SK-N-SH (cell line): ENCODE measurements around the gene HYAL2.

ENCODE experiments used
- FOXJ3 ChIP-seq: sonication (generic); formaldehyde crosslinking; IDR thresholded peaks from 2 replicates; pipeline ENCODE4 v1.5.1; 2020; ENCODE audit warnings: mild to moderate bottlenecking, missing genetic modification reagents
- MAX ChIP-seq: IDR thresholded peaks from 2 replicates; pipeline ENCODE4 v1.4.0; 2012; ENCODE audit warnings: low read depth
- POLR2AphosphoS5 ChIP-seq: IDR thresholded peaks from 2 replicates; pipeline ENCODE4 v1.6.1; 2012; ENCODE audit warnings: low read depth, low read length
- RAD21 ChIP-seq: IDR thresholded peaks from 2 replicates; pipeline ENCODE4 v1.6.1; 2012; ENCODE audit warnings: mild to moderate bottlenecking, low read length
- SIN3A ChIP-seq: IDR thresholded peaks from 2 replicates; pipeline ENCODE4 v1.6.1; 2012; ENCODE audit warnings: low read depth, mild to moderate bottlenecking, low read length, moderate library complexity, borderline replicate concordance
- TAF1 ChIP-seq: IDR thresholded peaks from 2 replicates; pipeline ENCODE4 v1.6.1; 2012; ENCODE audit warnings: low read depth, mild to moderate bottlenecking, low read length, moderate library complexity, borderline replicate concordance
- TEAD4 ChIP-seq: IDR thresholded peaks from 2 replicates; pipeline ENCODE4 v1.4.0; 2012; ENCODE audit warnings: mild to moderate bottlenecking, borderline replicate concordance; ENCODE audit not compliant: insufficient read depth
- YY1 ChIP-seq: IDR thresholded peaks from 2 replicates; pipeline ENCODE4 v1.4.0; 2012; ENCODE audit warnings: low read depth, mild to moderate bottlenecking
- TF ChIP-seq, protein P1 (sequence below): fragments of 200-600 bp; sonication (generic); IDR thresholded peaks from 2 replicates; pipeline ENCODE4 v1.6.1; 2017; ENCODE audit warnings: antibody characterized with exemption, mild to moderate bottlenecking, moderate library complexity

- TF ChIP-seq SIN3A (no peak), MAX (no peak), FOXJ3 (CRISPR knock-in tag) (no peak), TAF1 (no peak), TEAD4 (no peak), RAD21 (no peak), POLR2AphosphoS5 (no peak), YY1 (no peak)
- TF ChIP-seq, protein P1, sequence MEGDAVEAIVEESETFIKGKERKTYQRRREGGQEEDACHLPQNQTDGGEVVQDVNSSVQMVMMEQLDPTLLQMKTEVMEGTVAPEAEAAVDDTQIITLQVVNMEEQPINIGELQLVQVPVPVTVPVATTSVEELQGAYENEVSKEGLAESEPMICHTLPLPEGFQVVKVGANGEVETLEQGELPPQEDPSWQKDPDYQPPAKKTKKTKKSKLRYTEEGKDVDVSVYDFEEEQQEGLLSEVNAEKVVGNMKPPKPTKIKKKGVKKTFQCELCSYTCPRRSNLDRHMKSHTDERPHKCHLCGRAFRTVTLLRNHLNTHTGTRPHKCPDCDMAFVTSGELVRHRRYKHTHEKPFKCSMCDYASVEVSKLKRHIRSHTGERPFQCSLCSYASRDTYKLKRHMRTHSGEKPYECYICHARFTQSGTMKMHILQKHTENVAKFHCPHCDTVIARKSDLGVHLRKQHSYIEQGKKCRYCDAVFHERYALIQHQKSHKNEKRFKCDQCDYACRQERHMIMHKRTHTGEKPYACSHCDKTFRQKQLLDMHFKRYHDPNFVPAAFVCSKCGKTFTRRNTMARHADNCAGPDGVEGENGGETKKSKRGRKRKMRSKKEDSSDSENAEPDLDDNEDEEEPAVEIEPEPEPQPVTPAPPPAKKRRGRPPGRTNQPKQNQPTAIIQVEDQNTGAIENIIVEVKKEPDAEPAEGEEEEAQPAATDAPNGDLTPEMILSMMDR = no peak
Measured at GRCh38 chr3:50288387-50289007, 34.0 kb downstream of the HYAL2 start.
